Activated naive CD8-positive, alpha-beta T cell (primary cell): Measurements from ENCODE around the gene ADGRE3.
"Not testable (repeated sequence)": the region's sequence is repeated elsewhere in the genome, so short reads cannot be mapped to it uniquely, and the experiment has no call there.

ENCODE experiments used
- H3K27ac Mint-ChIP-seq: one replicate; pipeline ENCODE4 v1.8.0; 2021; ENCODE audit warnings: mixed read lengths
- H3K27me3 Mint-ChIP-seq: one replicate; pipeline ENCODE4 v1.8.0; 2021; ENCODE audit warnings: mixed read lengths
- H3K36me3 Mint-ChIP-seq: one replicate; pipeline ENCODE4 v1.8.0; 2021; ENCODE audit warnings: mixed read lengths
- H3K4me1 Mint-ChIP-seq: one replicate; pipeline ENCODE4 v1.8.0; 2021; ENCODE audit warnings: low read depth, mixed read lengths
- H3K4me3 Mint-ChIP-seq: one replicate; pipeline ENCODE4 v1.8.0; 2021; ENCODE audit warnings: mild to moderate bottlenecking, mixed read lengths
- H3K9me3 Mint-ChIP-seq: one replicate; pipeline ENCODE4 v1.8.0; 2021; ENCODE audit warnings: low read depth, mixed read lengths

ADGRE3 gene

GRCh38 chr19:14595558-14595957 lies 79.1 kb downstream of the ADGRE3 start:
- H3K36me3 Mint-ChIP-seq, result peaks cover 3% of the 10 kb centered on the region
- peaks cover 7% of the 10 kb centered on the region for H3K9me3 Mint-ChIP-seq
- H3K4me3 Mint-ChIP-seq, result no peak overlapping the region
- peaks cover 6% of the 10 kb centered on the region for H3K27me3 Mint-ChIP-seq
- no peaks in the 10 kb centered on the region for H3K4me1 Mint-ChIP-seq
- H3K27ac Mint-ChIP-seq, result no peak overlapping the region

- H3K4me3 Mint-ChIP-seq, H3K36me3 Mint-ChIP-seq, H3K27ac Mint-ChIP-seq, H3K4me1 Mint-ChIP-seq, H3K27me3 Mint-ChIP-seq, H3K9me3 Mint-ChIP-seq: not testable (repeated sequence)
Measured at GRCh38 chr19:14589433-14589832, 85.2 kb downstream of the ADGRE3 start.

- not testable (repeated sequence) for H3K4me3 Mint-ChIP-seq, H3K4me1 Mint-ChIP-seq
- H3K27ac Mint-ChIP-seq, result peak overlapping the region; percentile 75
Measured at GRCh38 chr19:14585187-14585586, 89.5 kb downstream of the ADGRE3 start.

GRCh38 chr19:14584372-14584771 lies 90.3 kb downstream of the ADGRE3 start:
- H3K27ac Mint-ChIP-seq, H3K27me3 Mint-ChIP-seq, H3K36me3 Mint-ChIP-seq, H3K9me3 Mint-ChIP-seq, H3K4me3 Mint-ChIP-seq, H3K4me1 Mint-ChIP-seq: not testable (repeated sequence)

More at GRCh38 chr19:14585187-14585586, 89.5 kb downstream of the ADGRE3 start:
- not testable (repeated sequence) for H3K36me3 Mint-ChIP-seq, H3K27me3 Mint-ChIP-seq, H3K9me3 Mint-ChIP-seq

GRCh38 chr19:14582894-14583340 lies 91.7 kb downstream of the ADGRE3 start, which contains the start of gene CLEC17A:
Gene CLEC17A, plus strand, starts transcription at chr19:14583084. Its CDS starts 77 bp downstream, at chr19:14583161.
- Mint-ChIP-seq H3K4me3 (no peak within 1 kb of the TSS), H3K27me3 (no peaks in the 10 kb centered on the region), H3K9me3 (no peaks in the 10 kb centered on the region), H3K27ac (no peak within 1 kb of the TSS), H3K36me3 (no peaks in the 10 kb centered on the region), H3K4me1 (peaks cover 8% of the 10 kb centered on the region)

GRCh38 chr19:14580623-14581237 lies 93.9 kb downstream of the ADGRE3 start:
- Mint-ChIP-seq H3K36me3 (no peaks in the 10 kb centered on the region), H3K4me1 (peaks cover 8% of the 10 kb centered on the region), H3K27ac (peak overlapping the region; percentile 86), H3K9me3 (no peaks in the 10 kb centered on the region), H3K4me3 (no peak overlapping the region), H3K27me3 (no peaks in the 10 kb centered on the region)

- Mint-ChIP-seq H3K9me3 (no peaks in the 10 kb centered on the region), H3K4me1 (peaks cover 9% of the 10 kb centered on the region), H3K4me3 (no peak overlapping the region), H3K27ac (peak overlapping the region; percentile 25), H3K36me3 (no peaks in the 10 kb centered on the region), H3K27me3 (no peaks in the 10 kb centered on the region)
Measured at GRCh38 chr19:14577885-14578427, 96.7 kb downstream of the ADGRE3 start.

GRCh38 chr19:14577264-14577663 lies 97.4 kb downstream of the ADGRE3 start:
- no peaks in the 10 kb centered on the region for H3K36me3 Mint-ChIP-seq
- peaks cover 9% of the 10 kb centered on the region for H3K4me1 Mint-ChIP-seq
- no peak overlapping the region for H3K27ac Mint-ChIP-seq
- no peaks in the 10 kb centered on the region for H3K9me3 Mint-ChIP-seq
- H3K4me3 Mint-ChIP-seq, result no peak overlapping the region
- no peaks in the 10 kb centered on the region for H3K27me3 Mint-ChIP-seq

- Mint-ChIP-seq H3K27me3 (no peaks in the 10 kb centered on the region), H3K36me3 (no peaks in the 10 kb centered on the region), H3K4me3 (no peak overlapping the region), H3K9me3 (no peaks in the 10 kb centered on the region), H3K27ac (no peak overlapping the region), H3K4me1 (peaks cover 14% of the 10 kb centered on the region)
Measured at GRCh38 chr19:14576363-14576762, 98.3 kb downstream of the ADGRE3 start.

- Mint-ChIP-seq H3K4me3 (no peak overlapping the region), H3K36me3 (no peaks in the 10 kb centered on the region), H3K4me1 (peaks cover 20% of the 10 kb centered on the region), H3K27ac (no peak overlapping the region), H3K9me3 (no peaks in the 10 kb centered on the region), H3K27me3 (no peaks in the 10 kb centered on the region)
Measured at GRCh38 chr19:14575428-14575980, 99.1 kb downstream of the ADGRE3 start.

- Mint-ChIP-seq H3K36me3 (no peaks in the 10 kb centered on the region), H3K4me3 (peak within 1 kb of the TSS; percentile 95), H3K27me3 (no peaks in the 10 kb centered on the region), H3K9me3 (no peaks in the 10 kb centered on the region), H3K27ac (peak within 1 kb of the TSS; percentile 88), H3K4me1 (peaks cover 34% of the 10 kb centered on the region)
Measured at GRCh38 chr19:14571695-14572490, 102.8 kb downstream of the ADGRE3 start, which contains the start of gene NDUFB7. Gene NDUFB7, minus strand, starts transcription at chr19:14572066. Its CDS starts 66 bp downstream, at chr19:14572000.

GRCh38 chr19:14570864-14571527 lies 103.6 kb downstream of the ADGRE3 start:
- H3K27ac Mint-ChIP-seq, result peak overlapping the region; percentile 34
- peak overlapping the region; percentile 95 for H3K4me3 Mint-ChIP-seq
- H3K27me3 Mint-ChIP-seq, result no peaks in the 10 kb centered on the region
- no peaks in the 10 kb centered on the region for H3K9me3 Mint-ChIP-seq
- peaks cover 35% of the 10 kb centered on the region for H3K4me1 Mint-ChIP-seq
- H3K36me3 Mint-ChIP-seq, result no peaks in the 10 kb centered on the region
